T-cell (primary cell): Measurements from ENCODE around the gene SYNRG. TPM values are rescaled to one million over a fixed set of nuclear protein-coding genes. Genes with fewer than 3 reads are reported as not detected.
A peak's percentile ranks its signal among the peaks of the same experiment; 100 is the strongest.

Experiments used
- ATAC-seq, 4 experiments: fragments of 200-7000 bp in 3 of 4; fragments of 150-1000 bp in 1 of 4; cut with Tn5 transposase; replicated peaks in 1 of 4; 1 replicate in 3 of 4; 2 replicates in 1 of 4; pipeline ENCODE4 v1.10.0; 2021; ENCODE audit warnings: moderate library complexity in 3 of 4, mild to moderate bottlenecking in 2 of 4, moderate number of reproducible peaks in 1 of 4
- CTCF ChIA-PET, 2 donors: fragments of 300-600 bp; sonication (Branson Sonifier 250); formaldehyde crosslinking; loops; one replicate each; lab custom pipeline; 2022; ENCODE audit warnings: antibody characterized with exemption in 2 of 2; lab: Charles Lee
- POLR2A ChIA-PET, 2 donors: fragments of 300-600 bp; sonication (Branson Sonifier 250); formaldehyde crosslinking; loops; one replicate each; lab custom pipeline; 2022; ENCODE audit warnings: antibody characterized with exemption in 2 of 2; lab: Charles Lee
- DNase-seq, 35 experiments: peaks; one replicate each; pipeline versions ENCODE4 v3.0.0 to v3.0.0-alpha.2; 2013 to 2023
- H3K27ac ChIP-seq: one replicate; pipeline ENCODE4 v1.5.1; 2013; ENCODE audit warnings: low read length
- H3K27me3 ChIP-seq, 2 experiments: replicated peaks in 1 of 2; 1 replicate in 1 of 2; 2 replicates in 1 of 2; pipeline versions ENCODE4 v1.6.1 to v1.7.0; 2013; ENCODE audit warnings: low read length in 1 of 2, mixed read lengths in 1 of 2; ENCODE audit not compliant: control insufficient read depth in 2 of 2, insufficient read depth in 2 of 2; ENCODE audit errors: extremely low read depth in 1 of 2
- H3K36me3 ChIP-seq, 2 donors: 1 replicate in 1 of 2; 2 replicates in 1 of 2; pipeline versions ENCODE4 v1.6.1 to v1.7.0; 2013; ENCODE audit warnings: low read length in 1 of 2; ENCODE audit not compliant: control insufficient read depth in 2 of 2, insufficient read depth in 1 of 2; ENCODE audit errors: extremely low read depth in 1 of 2
- H3K4me1 ChIP-seq, 2 experiments: 1 replicate in 1 of 2; 2 replicates in 1 of 2; pipeline versions ENCODE4 v1.6.1 to v1.7.0; 2013; ENCODE audit warnings: low read length in 2 of 2, mixed read lengths in 1 of 2; ENCODE audit not compliant: insufficient read depth in 2 of 2, control insufficient read depth in 1 of 2; ENCODE audit errors: extremely low read depth in 1 of 2
- H3K4me3 ChIP-seq, 2 donors: 1 replicate in 1 of 2; 2 replicates in 1 of 2; pipeline versions ENCODE4 v1.5.1 to v1.7.0; 2013; ENCODE audit warnings: mild to moderate bottlenecking in 2 of 2, low read length in 1 of 2, moderate library complexity in 1 of 2; ENCODE audit not compliant: control insufficient read depth in 1 of 2; ENCODE audit errors: extremely low read depth in 1 of 2
- H3K9me3 ChIP-seq: 2 replicates; pipeline ENCODE4 v1.7.0; 2013
- H3K27ac Mint-ChIP-seq, 2 donors: one replicate each; pipeline ENCODE4 v1.8.0; 2020 to 2021; ENCODE audit warnings: mild to moderate bottlenecking in 2 of 2, mixed read lengths in 2 of 2
- H3K27me3 Mint-ChIP-seq, 2 donors: one replicate each; pipeline ENCODE4 v1.8.0; 2021 to 2022; ENCODE audit warnings: mixed read lengths in 2 of 2
- H3K36me3 Mint-ChIP-seq: one replicate; pipeline ENCODE4 v1.8.0; 2021; ENCODE audit warnings: mixed read lengths
- H3K4me1 Mint-ChIP-seq, 3 donors: one replicate each; pipeline ENCODE4 v1.8.0; 2020 to 2022; ENCODE audit warnings: mixed read lengths in 3 of 3, mild to moderate bottlenecking in 1 of 3
- H3K4me3 Mint-ChIP-seq, 3 donors: one replicate each; pipeline ENCODE4 v1.8.0; 2020 to 2022; ENCODE audit warnings: mild to moderate bottlenecking in 3 of 3, mixed read lengths in 3 of 3, moderate library complexity in 3 of 3
- H3K9me3 Mint-ChIP-seq, 3 donors: one replicate each; pipeline ENCODE4 v1.8.0; 2020 to 2022; ENCODE audit warnings: mixed read lengths in 3 of 3
- WGBS: methylation state at CpG from one replicate; pipeline ENCODE4 v1.1.5; 2013; ENCODE audit warnings: missing lambda C conversion rate; ENCODE audit not compliant: insufficient coverage; 5-methylcytosine and 5-hydroxymethylcytosine counted together
- total RNA-seq, 35 experiments: library from RNA in 6 of 35; stranded (reverse) in 6 of 35; fragments of 120-200 nt in 1 of 35; gene quantifications; one replicate each; pipeline versions ENCODE4 v1.2.1 to v1.2.4 and lab custom pipeline; 2013 to 2026

The SYNRG gene
- total RNA-seq, 5 donors from 2014 or later (not counting 1 experiment from before 2014, with no cell fraction given): 103 to 118 (median 113) TPM

- H3K27me3 ChIP-seq: no peaks in the 10 kb centered on the region
- no peak overlapping the region for H3K27ac ChIP-seq
- peak; percentile 49 to 72 (median 71) for ATAC-seq
- no peaks in the 10 kb centered on the region for H3K9me3 ChIP-seq
- H3K4me1 Mint-ChIP-seq: peaks cover 14 to 17% (median 16%) of the 10 kb centered on the region in 3 donors
- ChIA-PET CTCF (interaction anchor here (0.5 to 1.3 kb wide), 5 partner anchors 24 to 288 kb away, joined by 4 to 6 read pairs (median 5); no protein-coding TSS in a partner anchor), POLR2A (no interaction called here)
- H3K4me3 ChIP-seq: no peak overlapping the region
- H3K4me3 Mint-ChIP-seq: no peak overlapping the region
- DNase-seq: peak in 9 of 35 experiments; percentile 2 to 63 (median 8)
- peak overlapping the region; percentile 25 to 39 for H3K27ac Mint-ChIP-seq
- no CpG with 5 or more reads among the region's 5 CpGs for WGBS
- peaks cover 46% of the 10 kb centered on the region for H3K36me3 Mint-ChIP-seq
- H3K4me1 ChIP-seq: peaks cover 0 to 5% of the 10 kb centered on the region in 2 experiments
- peaks cover 0 to 78% of the 10 kb centered on the region in 2 donors for H3K36me3 ChIP-seq
- H3K27me3 Mint-ChIP-seq: no peaks in the 10 kb centered on the region
- no peaks in the 10 kb centered on the region for H3K9me3 Mint-ChIP-seq
Measured at GRCh38 chr17:37527249-37527851, 81.9 kb downstream of the SYNRG start.

GRCh38 chr17:37523715-37524219, 85.5 kb downstream of the SYNRG start:
- Histone ChIP-seq H3K36me3 (peaks cover 4 to 73% of the 10 kb centered on the region in 2 donors), H3K4me1 (peaks cover 0 to 10% of the 10 kb centered on the region in 2 experiments), H3K4me3 (no peak overlapping the region), H3K27me3 (no peaks in the 10 kb centered on the region), H3K27ac (peak overlapping the region; percentile 18), H3K9me3 (no peaks in the 10 kb centered on the region)
- Mint-ChIP-seq H3K4me3 (no peak overlapping the region), H3K27ac (peak overlapping the region; percentile 72 to 91), H3K9me3 (no peaks in the 10 kb centered on the region), H3K27me3 (no peaks in the 10 kb centered on the region), H3K36me3 (peaks cover 42% of the 10 kb centered on the region), H3K4me1 (peaks cover 16 to 25% (median 23%) of the 10 kb centered on the region in 3 donors)
- DNase-seq: no peak
- WGBS: 63% methylated on average over 7 of the region's 8 CpGs
- ChIA-PET POLR2A (no interaction called here), CTCF (no interaction called here)
- peak in 3 of 4 experiments; percentile 43 to 65 (median 50) for ATAC-seq

DNA sequence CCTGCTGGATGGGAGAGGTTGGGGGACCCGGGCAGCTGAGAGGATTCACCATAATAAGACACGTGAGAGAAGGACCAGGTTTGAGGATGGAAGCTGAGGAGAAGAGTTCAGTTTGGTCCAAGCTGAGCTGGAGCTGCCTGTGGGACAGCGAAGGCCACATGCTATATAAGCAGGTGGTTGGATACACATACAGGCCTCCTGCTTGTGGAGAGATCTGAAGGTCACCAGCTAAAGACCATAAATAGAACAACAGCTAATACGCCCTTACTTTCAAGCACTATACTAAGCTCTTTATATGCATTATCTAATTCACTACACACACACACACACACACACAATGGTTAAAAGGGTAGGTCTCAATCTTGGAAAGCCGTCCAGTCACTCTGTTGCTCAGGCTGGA, 87.4 kb downstream of the SYNRG start:
- no peak for DNase-seq
- Histone ChIP-seq H3K36me3 (peaks cover 12 to 76% of the 10 kb centered on the region in 2 donors), H3K9me3 (no peaks in the 10 kb centered on the region), H3K4me1 (peaks cover 0 to 8% of the 10 kb centered on the region in 2 experiments), H3K4me3 (no peak overlapping the region), H3K27ac (no peak overlapping the region), H3K27me3 (no peaks in the 10 kb centered on the region)
- Mint-ChIP-seq H3K9me3 (no peaks in the 10 kb centered on the region), H3K27ac (peak overlapping the region in 1 of 2 donors; percentile 72), H3K27me3 (no peaks in the 10 kb centered on the region), H3K4me1 (peaks cover 16 to 25% (median 22%) of the 10 kb centered on the region in 3 donors), H3K4me3 (no peak overlapping the region), H3K36me3 (peaks cover 54% of the 10 kb centered on the region)
- CTCF ChIA-PET: interaction anchor here in 1 of 2 donors (0.6 kb wide), 1 partner anchor 249 kb away, joined by 4 read pairs; no protein-coding TSS in a partner anchor
- WGBS: 100% methylated on average over 4 of the region's 5 CpGs
- ATAC-seq: no peak
- POLR2A ChIA-PET: interaction anchor here in 1 of 2 donors (0.7 kb wide), 1 partner anchor 500 kb away, joined by 6 read pairs; no protein-coding TSS in a partner anchor

- CTCF ChIA-PET: interaction anchor here in 1 of 2 donors (0.6 kb wide), 1 partner anchor 938 kb away, joined by 3 read pairs; no protein-coding TSS in a partner anchor
- Mint-ChIP-seq H3K4me3 (no peak overlapping the region), H3K4me1 (peaks cover 16 to 23% (median 22%) of the 10 kb centered on the region in 3 donors), H3K27me3 (no peaks in the 10 kb centered on the region), H3K36me3 (peaks cover 54% of the 10 kb centered on the region), H3K9me3 (no peaks in the 10 kb centered on the region), H3K27ac (peak overlapping the region; percentile 49 to 51)
- ATAC-seq (no peak), DNase-seq (no peak)
- no peak overlapping the region for H3K4me3 ChIP-seq
- POLR2A ChIA-PET: no interaction called here
- H3K36me3 ChIP-seq: peaks cover 16 to 74% of the 10 kb centered on the region in 2 donors
- H3K27me3 ChIP-seq: no peaks in the 10 kb centered on the region
- 82% methylated on average over 4 of the region's 8 CpGs for WGBS
- no peak overlapping the region for H3K27ac ChIP-seq
- peaks cover 0 to 8% of the 10 kb centered on the region in 2 experiments for H3K4me1 ChIP-seq
- no peaks in the 10 kb centered on the region for H3K9me3 ChIP-seq
Measured at GRCh38 chr17:37520174-37520573, 89.0 kb downstream of the SYNRG start.

- Histone ChIP-seq H3K27me3 (no peaks in the 10 kb centered on the region), H3K4me3 (no peak overlapping the region), H3K4me1 (peaks cover 0 to 8% of the 10 kb centered on the region in 2 experiments), H3K9me3 (no peaks in the 10 kb centered on the region), H3K36me3 (peaks cover 20 to 74% of the 10 kb centered on the region in 2 donors), H3K27ac (no peak overlapping the region)
- POLR2A ChIA-PET: no interaction called here
- Mint-ChIP-seq H3K9me3 (no peaks in the 10 kb centered on the region), H3K27ac (peak overlapping the region; percentile 49 to 51), H3K4me3 (no peak overlapping the region), H3K27me3 (no peaks in the 10 kb centered on the region), H3K36me3 (peaks cover 51% of the 10 kb centered on the region), H3K4me1 (peaks cover 12 to 20% (median 18%) of the 10 kb centered on the region in 3 donors)
- no CpG with 5 or more reads among the region's 5 CpGs for WGBS
- CTCF ChIA-PET: interaction anchor here in 1 of 2 donors (0.7 kb wide), 1 partner anchor 17 kb away, joined by 3 read pairs; no protein-coding TSS in a partner anchor
- ATAC-seq: no peak
- DNase-seq: no peak
Measured at GRCh38 chr17:37519251-37519985, 89.8 kb downstream of the SYNRG start.

DNA sequence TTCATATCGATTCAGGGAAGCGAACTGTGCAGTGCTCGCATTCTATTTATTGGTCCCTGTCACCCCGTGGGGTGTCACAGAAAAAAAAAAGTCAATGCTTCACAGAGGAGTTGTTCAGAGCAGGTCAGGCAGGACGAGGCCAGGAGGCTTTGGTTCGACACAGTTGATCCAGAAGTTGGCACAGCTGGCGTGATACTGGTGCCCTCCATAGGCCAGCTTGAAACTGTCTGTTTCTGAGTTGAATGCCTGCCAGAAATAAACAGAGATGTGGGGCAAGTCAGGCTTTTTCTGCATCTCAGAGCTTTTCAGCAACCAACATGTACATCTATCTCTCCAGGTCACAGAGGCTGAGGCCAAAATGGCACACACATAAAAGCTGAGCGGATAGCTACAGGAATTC, 90.4 kb downstream of the SYNRG start:
- Mint-ChIP-seq H3K4me1 (peaks cover 6 to 15% (median 14%) of the 10 kb centered on the region in 3 donors), H3K9me3 (no peaks in the 10 kb centered on the region), H3K4me3 (no peak overlapping the region), H3K36me3 (peaks cover 51% of the 10 kb centered on the region), H3K27ac (no peak overlapping the region), H3K27me3 (no peaks in the 10 kb centered on the region)
- Histone ChIP-seq H3K9me3 (no peaks in the 10 kb centered on the region), H3K4me3 (no peak overlapping the region), H3K27ac (no peak overlapping the region), H3K36me3 (peaks cover 20 to 74% of the 10 kb centered on the region in 2 donors), H3K27me3 (no peaks in the 10 kb centered on the region), H3K4me1 (peaks cover 0 to 6% of the 10 kb centered on the region in 2 experiments)
- ChIA-PET POLR2A (no interaction called here), CTCF (no interaction called here)
- WGBS: 93% methylated on average over 7 of the region's 8 CpGs
- DNase-seq: no peak
- no peak for ATAC-seq
